Trophoblast cell (in vitro differentiated cells and primary cell): Measurements from ENCODE around the gene FAM20C.

ENCODE experiments used
- DNase-seq, 2 donors: peaks; one replicate each; pipeline ENCODE4 v3.0.0-alpha.2; 2016
- H2AFZ ChIP-seq: 2 replicates; pipeline ENCODE4 v1.6.1; 2013; ENCODE audit warnings: low read length, moderate library complexity, mild to moderate bottlenecking; ENCODE audit not compliant: insufficient read depth, poor library complexity
- H2AK5ac ChIP-seq: 2 replicates; pipeline ENCODE4 v1.6.1; 2013; ENCODE audit warnings: mild to moderate bottlenecking, low read length
- H2BK120ac ChIP-seq: 2 replicates; pipeline ENCODE4 v1.6.1; 2013; ENCODE audit warnings: low read length, mild to moderate bottlenecking, moderate library complexity; ENCODE audit not compliant: insufficient read depth, poor library complexity
- H2BK12ac ChIP-seq: 2 replicates; pipeline ENCODE4 v1.6.1; 2013; ENCODE audit warnings: mild to moderate bottlenecking, low read length, moderate library complexity
- H2BK5ac ChIP-seq: 2 replicates; pipeline ENCODE4 v1.6.1; 2013; ENCODE audit warnings: low read length, low read depth, moderate library complexity, mild to moderate bottlenecking; ENCODE audit not compliant: poor library complexity
- H3K14ac ChIP-seq: 2 replicates; pipeline ENCODE4 v1.6.1; 2013; ENCODE audit warnings: mild to moderate bottlenecking, low read length
- H3K18ac ChIP-seq: 2 replicates; pipeline ENCODE4 v1.6.1; 2013; ENCODE audit warnings: mild to moderate bottlenecking, low read length
- H3K23ac ChIP-seq: 2 replicates; pipeline ENCODE4 v1.6.1; 2013; ENCODE audit warnings: low read length
- H3K27ac ChIP-seq: 2 replicates; pipeline ENCODE4 v1.5.1; 2013; ENCODE audit warnings: low read depth, mild to moderate bottlenecking, inconsistent platforms, low read length, moderate library complexity
- H3K27me3 ChIP-seq: 2 replicates; pipeline ENCODE4 v1.6.1; 2013; ENCODE audit warnings: inconsistent platforms, mild to moderate bottlenecking, low read length, moderate library complexity; ENCODE audit not compliant: insufficient read depth
- H3K36me3 ChIP-seq, 2 experiments: 1 replicate in 1 of 2; 2 replicates in 1 of 2; pipeline ENCODE4 v1.6.1; 2013; ENCODE audit warnings: low read length in 2 of 2, mild to moderate bottlenecking in 2 of 2, moderate library complexity in 1 of 2; ENCODE audit not compliant: insufficient read depth in 2 of 2, control insufficient read depth in 1 of 2
- H3K4ac ChIP-seq: 2 replicates; pipeline ENCODE4 v1.6.1; 2013; ENCODE audit warnings: low read depth, mild to moderate bottlenecking, low read length, moderate library complexity
- H3K4me1 ChIP-seq, 2 experiments: 1 replicate in 1 of 2; 2 replicates in 1 of 2; pipeline ENCODE4 v1.6.1; 2013; ENCODE audit warnings: low read length in 2 of 2, mild to moderate bottlenecking in 2 of 2, moderate library complexity in 1 of 2; ENCODE audit not compliant: insufficient read depth in 2 of 2, control insufficient read depth in 1 of 2
- H3K4me2 ChIP-seq: 2 replicates; pipeline ENCODE4 v1.6.1; 2013; ENCODE audit warnings: inconsistent platforms, mild to moderate bottlenecking, low read length, moderate library complexity
- H3K4me3 ChIP-seq: 2 replicates; pipeline ENCODE4 v1.5.1; 2013; ENCODE audit warnings: mild to moderate bottlenecking, low read depth, low read length, inconsistent platforms
- H3K79me1 ChIP-seq: one replicate; pipeline ENCODE4 v1.6.1; 2013; ENCODE audit warnings: low read length
- H3K79me2 ChIP-seq: 2 replicates; pipeline ENCODE4 v1.6.1; 2013; ENCODE audit warnings: low read length, mild to moderate bottlenecking; ENCODE audit not compliant: control insufficient read depth, insufficient read depth, poor library complexity
- H3K9ac ChIP-seq: 2 replicates; pipeline ENCODE4 v1.6.1; 2013; ENCODE audit warnings: mild to moderate bottlenecking, low read length
- H3K9me3 ChIP-seq: 2 replicates; pipeline ENCODE4 v1.6.1; 2013; ENCODE audit warnings: low read depth, mild to moderate bottlenecking, control low read depth, inconsistent platforms, low read length; ENCODE audit not compliant: insufficient read depth
- H4K12ac ChIP-seq: 2 replicates; pipeline ENCODE4 v1.6.1; 2013; ENCODE audit warnings: low read depth, mild to moderate bottlenecking, low read length, moderate library complexity
- H4K8ac ChIP-seq: 2 replicates; pipeline ENCODE4 v1.6.1; 2013; ENCODE audit warnings: low read depth, mild to moderate bottlenecking, low read length, moderate library complexity
- H4K91ac ChIP-seq: one replicate; pipeline ENCODE4 v1.6.1; 2013; ENCODE audit warnings: low read depth, mild to moderate bottlenecking, low read length, moderate library complexity
- WGBS: extraction: QIAGEN DNeasy Blood & Tissue Kit; methylation state at CpG from one replicate; pipeline ENCODE4 v1.1.7; 2013; ENCODE audit warnings: missing lambda C conversion rate; ENCODE audit not compliant: insufficient read length, insufficient coverage; ENCODE audit errors: extremely low coverage; 5-methylcytosine and 5-hydroxymethylcytosine counted together

Gene FAM20C

DNA sequence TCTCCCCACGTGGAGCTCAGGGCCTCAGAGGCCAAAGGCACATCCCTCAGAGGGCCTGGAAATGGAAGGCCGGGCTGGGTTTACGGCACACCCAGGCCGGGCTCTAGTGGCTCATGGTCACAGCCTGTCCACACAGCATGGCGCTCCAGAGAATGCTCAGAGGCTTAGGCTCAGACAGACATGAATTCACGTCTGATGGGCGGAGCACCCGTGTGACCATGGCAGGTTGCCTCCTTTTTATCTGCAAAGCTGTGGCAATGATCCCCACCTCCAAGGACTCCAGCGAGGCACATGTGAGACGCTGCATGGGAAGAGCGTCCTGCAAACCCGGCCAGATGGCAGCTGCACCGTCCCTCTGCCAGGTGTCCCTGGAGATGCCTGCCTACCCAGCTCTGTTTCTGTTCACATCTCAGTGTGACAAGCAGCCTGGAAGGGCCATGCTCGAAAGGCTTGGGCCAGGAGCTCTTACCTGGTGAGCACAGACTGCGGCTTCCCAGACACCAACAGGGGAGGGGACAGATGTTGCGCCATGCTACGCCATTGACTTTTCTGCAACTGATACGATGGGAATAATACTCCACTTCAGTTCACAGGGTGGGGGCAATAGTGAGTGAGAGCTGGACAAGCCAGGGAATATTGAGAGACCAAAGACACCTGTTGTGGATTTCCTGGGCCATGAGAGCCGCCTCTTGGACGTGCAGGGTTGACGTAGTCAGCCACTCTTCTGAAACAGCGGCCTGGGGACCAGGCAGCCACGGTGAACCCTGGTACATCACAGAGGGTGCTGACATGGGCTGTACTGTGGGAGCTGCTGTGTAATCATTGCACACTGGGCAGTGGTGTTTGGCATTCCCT is 34.4 kb upstream of the FAM20C start:
- H3K4me1 ChIP-seq = no peaks in the 10 kb centered on the region
- no peak overlapping the region for H2BK12ac ChIP-seq
- H3K9me3 ChIP-seq = no peaks in the 10 kb centered on the region
- H3K27me3 ChIP-seq = no peaks in the 10 kb centered on the region
- H2AFZ ChIP-seq = no peak overlapping the region
- no peak overlapping the region for H4K12ac ChIP-seq
- no peak for DNase-seq
- H3K79me1 ChIP-seq = no peaks in the 10 kb centered on the region
- no peak overlapping the region for H4K91ac ChIP-seq
- no peak overlapping the region for H3K4me2 ChIP-seq
- H3K4me3 ChIP-seq = no peak overlapping the region
- no peak overlapping the region for H3K9ac ChIP-seq
- no peak overlapping the region for H3K23ac ChIP-seq
- H3K4ac ChIP-seq = no peak overlapping the region
- H3K14ac ChIP-seq = no peak overlapping the region
- H4K8ac ChIP-seq = no peak overlapping the region
- no peak overlapping the region for H2AK5ac ChIP-seq
- no peak overlapping the region for H2BK120ac ChIP-seq
- no CpG with 5 or more reads among the region's 23 CpGs for WGBS
- H3K36me3 ChIP-seq = no peaks in the 10 kb centered on the region
- no peak overlapping the region for H2BK5ac ChIP-seq
- H3K27ac ChIP-seq = no peak overlapping the region
- no peaks in the 10 kb centered on the region for H3K79me2 ChIP-seq
- H3K18ac ChIP-seq = no peak overlapping the region

DNA sequence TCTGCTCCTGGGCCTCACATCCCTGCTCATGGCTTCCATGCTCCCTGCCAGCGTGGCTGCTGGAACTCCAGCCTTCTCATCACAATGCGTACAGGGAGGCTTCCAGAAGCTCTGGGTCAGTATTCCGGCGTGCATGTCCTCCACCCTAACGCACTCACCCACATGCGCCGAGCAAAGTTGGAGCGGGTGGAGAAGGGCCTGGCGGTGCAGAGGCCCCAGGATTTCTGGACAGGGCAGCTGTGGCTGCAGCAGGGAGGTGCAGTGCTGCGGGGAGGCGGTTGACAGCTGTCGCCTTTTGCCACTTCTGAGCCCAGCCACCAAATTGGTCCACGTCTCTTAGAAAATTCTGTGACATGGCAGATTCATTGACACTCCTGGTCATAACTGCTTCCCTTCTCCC is 33.6 kb upstream of the FAM20C start:
- no peak overlapping the region for H4K91ac ChIP-seq
- no peak overlapping the region for H3K4ac ChIP-seq
- H2AFZ ChIP-seq = no peak overlapping the region
- H3K18ac ChIP-seq = no peak overlapping the region
- H3K27ac ChIP-seq = no peak overlapping the region
- H3K79me2 ChIP-seq = no peaks in the 10 kb centered on the region
- WGBS = no CpG with 5 or more reads among the region's 13 CpGs
- no peak overlapping the region for H3K14ac ChIP-seq
- H2BK5ac ChIP-seq = no peak overlapping the region
- H2BK120ac ChIP-seq = no peak overlapping the region
- no peak overlapping the region for H3K9ac ChIP-seq
- no peaks in the 10 kb centered on the region for H3K9me3 ChIP-seq
- no peaks in the 10 kb centered on the region for H3K4me1 ChIP-seq
- no peak overlapping the region for H3K23ac ChIP-seq
- no peak overlapping the region for H3K4me2 ChIP-seq
- no peaks in the 10 kb centered on the region for H3K27me3 ChIP-seq
- H3K4me3 ChIP-seq = no peak overlapping the region
- H4K12ac ChIP-seq = no peak overlapping the region
- no peaks in the 10 kb centered on the region for H3K79me1 ChIP-seq
- no peak overlapping the region for H2AK5ac ChIP-seq
- H3K36me3 ChIP-seq = no peaks in the 10 kb centered on the region
- DNase-seq = no peak
- H2BK12ac ChIP-seq = no peak overlapping the region
- H4K8ac ChIP-seq = no peak overlapping the region

DNA sequence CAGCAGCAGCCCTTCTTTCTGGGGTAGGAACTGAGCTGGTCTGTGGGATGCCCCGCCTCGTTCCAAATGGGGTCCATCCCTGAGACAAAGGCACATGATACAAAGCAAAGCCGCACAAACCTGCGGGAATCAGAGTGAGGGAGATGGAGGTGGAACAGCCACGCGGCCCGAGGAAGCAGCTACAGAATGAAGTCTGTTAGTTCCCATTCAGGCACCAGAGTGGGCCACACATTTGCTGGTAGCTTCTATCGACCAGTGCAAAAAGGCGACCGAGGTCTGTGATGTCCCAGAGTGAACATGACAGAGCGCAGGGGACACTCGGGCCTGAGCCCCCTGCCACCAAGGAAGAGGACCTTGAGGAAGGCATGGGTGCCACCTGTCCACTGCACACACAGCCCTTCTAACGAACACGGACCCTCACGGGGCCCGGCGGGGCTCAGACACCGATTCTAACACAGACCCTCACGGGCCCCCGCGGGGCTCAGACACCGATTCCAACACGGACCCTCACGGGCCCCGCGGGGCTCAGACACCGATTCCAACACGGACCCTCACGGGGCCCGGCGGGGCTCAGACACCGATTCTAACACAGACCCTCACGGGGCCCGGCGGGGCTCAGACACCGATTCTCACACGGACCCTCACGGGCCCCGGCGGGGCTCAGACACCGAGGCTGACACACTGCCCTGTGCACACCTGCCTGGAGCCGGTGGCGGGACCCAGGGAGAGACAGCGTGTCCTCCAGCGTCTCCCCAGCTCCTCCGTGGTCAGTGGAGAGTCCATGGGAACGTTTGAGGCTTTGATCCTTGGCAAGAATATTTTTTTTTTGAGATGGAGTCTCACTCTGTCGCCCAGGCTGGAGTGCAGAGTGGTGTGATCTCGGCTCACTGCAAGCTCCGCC is 32.8 kb upstream of the FAM20C start:
- Histone ChIP-seq H3K23ac (no peak overlapping the region), H3K27ac (no peak overlapping the region), H3K14ac (no peak overlapping the region), H3K9me3 (no peaks in the 10 kb centered on the region), H2AFZ (no peak overlapping the region), H3K4me1 (no peaks in the 10 kb centered on the region), H3K4me3 (no peak overlapping the region), H3K27me3 (no peaks in the 10 kb centered on the region), H4K8ac (no peak overlapping the region), H3K36me3 (no peaks in the 10 kb centered on the region), H2AK5ac (no peak overlapping the region), H3K79me1 (no peaks in the 10 kb centered on the region), H4K91ac (no peak overlapping the region), H3K4me2 (no peak overlapping the region), H3K79me2 (no peaks in the 10 kb centered on the region), H3K18ac (no peak overlapping the region), H3K4ac (no peak overlapping the region), H2BK5ac (no peak overlapping the region), H4K12ac (no peak overlapping the region), H2BK120ac (no peak overlapping the region), H3K9ac (no peak overlapping the region), H2BK12ac (no peak overlapping the region)
- no peak for DNase-seq
- no CpG with 5 or more reads among the region's 50 CpGs for WGBS

DNA sequence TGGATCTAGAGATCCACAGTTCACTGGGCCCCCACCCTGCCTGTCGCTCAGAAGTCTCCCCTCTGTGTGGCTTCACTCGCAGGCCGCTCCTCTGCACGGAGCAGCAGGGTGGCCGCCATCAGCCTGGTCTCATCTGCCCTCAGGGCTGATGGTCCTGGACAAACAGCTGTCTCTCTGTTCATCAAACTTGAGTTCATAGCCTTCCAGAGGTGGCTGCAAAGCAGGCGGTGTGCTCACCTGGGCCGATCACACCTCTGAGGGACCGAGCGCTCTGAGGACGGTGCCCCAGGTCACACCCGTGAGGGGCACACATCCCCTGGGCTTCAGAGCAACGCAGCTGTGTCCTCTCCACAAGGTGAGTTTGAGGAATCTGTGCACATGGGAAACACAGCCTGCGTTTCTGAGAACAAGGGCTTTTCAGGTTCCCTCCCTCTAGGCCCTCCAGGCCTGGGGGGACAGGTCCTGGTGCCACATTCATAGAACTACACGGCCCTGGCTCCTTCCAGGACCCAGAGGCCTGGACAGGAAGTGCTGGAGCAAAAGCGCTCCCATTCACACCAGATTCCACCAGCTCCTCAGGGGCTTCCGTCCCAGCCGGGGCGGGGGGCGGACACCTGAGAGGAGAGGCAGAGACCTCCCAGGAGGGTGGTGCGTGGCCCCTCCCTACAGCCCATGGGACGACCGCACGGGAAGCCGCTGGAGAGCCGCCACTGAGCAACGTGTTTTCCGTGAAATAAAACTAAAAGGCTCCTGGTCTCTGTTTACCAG is 31.2 kb upstream of the FAM20C start:
- DNase-seq = no peak

More for the DNA sequence above, 31.2 kb upstream of the FAM20C start:
- Histone ChIP-seq H3K79me1 (no peaks in the 10 kb centered on the region), H3K23ac (no peak overlapping the region), H2AK5ac (no peak overlapping the region), H3K4me2 (no peak overlapping the region), H3K9ac (no peak overlapping the region), H3K79me2 (no peaks in the 10 kb centered on the region), H3K27me3 (no peaks in the 10 kb centered on the region), H3K9me3 (no peaks in the 10 kb centered on the region), H2BK5ac (no peak overlapping the region), H3K4me1 (no peaks in the 10 kb centered on the region), H3K4me3 (no peak overlapping the region), H3K18ac (no peak overlapping the region), H4K8ac (no peak overlapping the region), H2BK120ac (no peak overlapping the region), H4K12ac (no peak overlapping the region), H3K14ac (no peak overlapping the region), H2AFZ (no peak overlapping the region), H3K36me3 (no peaks in the 10 kb centered on the region), H3K27ac (no peak overlapping the region), H3K4ac (no peak overlapping the region), H4K91ac (no peak overlapping the region), H2BK12ac (no peak overlapping the region)
- no CpG with 5 or more reads among the region's 27 CpGs for WGBS
